GM15510 (cell line): ENCODE results near the gene MRGPRF.

Source experiments
- POLR2A ChIP-seq: IDR thresholded peaks from 3 replicates; pipeline ENCODE4 v1.6.1; 2011; ENCODE audit warnings: borderline replicate concordance; ENCODE audit not compliant: insufficient read length; ENCODE audit errors: extremely low read depth

The MRGPRF gene

GRCh38 chr11:68962527-68963250 is 50.4 kb downstream of the MRGPRF start:
- TF ChIP-seq POLR2A: no peak

DNA sequence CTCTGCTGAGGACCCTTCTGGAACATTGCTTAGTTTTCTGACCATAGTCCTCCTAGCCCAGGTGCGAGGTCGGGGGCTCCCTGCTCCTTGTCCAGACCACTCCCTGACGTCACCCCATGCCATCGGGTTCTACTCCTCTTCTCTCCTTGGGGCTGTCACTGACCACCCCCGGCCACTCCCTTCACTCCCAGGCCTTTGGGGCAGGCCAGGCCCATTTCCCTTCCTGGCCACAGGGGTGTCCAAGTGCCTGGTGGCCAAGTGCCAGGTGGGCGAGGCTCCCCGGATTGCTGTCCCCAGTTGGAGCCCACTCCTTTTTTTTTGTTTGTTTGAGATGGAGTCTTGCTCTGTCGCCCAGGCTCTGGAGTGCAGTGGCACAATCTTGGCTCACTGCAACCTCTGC is 51.8 kb downstream of the MRGPRF start:
- TF ChIP-seq POLR2A: no peak

GRCh38 chr11:68960294-68961071 is 52.6 kb downstream of the MRGPRF start:
- no peak for TF ChIP-seq POLR2A

DNA sequence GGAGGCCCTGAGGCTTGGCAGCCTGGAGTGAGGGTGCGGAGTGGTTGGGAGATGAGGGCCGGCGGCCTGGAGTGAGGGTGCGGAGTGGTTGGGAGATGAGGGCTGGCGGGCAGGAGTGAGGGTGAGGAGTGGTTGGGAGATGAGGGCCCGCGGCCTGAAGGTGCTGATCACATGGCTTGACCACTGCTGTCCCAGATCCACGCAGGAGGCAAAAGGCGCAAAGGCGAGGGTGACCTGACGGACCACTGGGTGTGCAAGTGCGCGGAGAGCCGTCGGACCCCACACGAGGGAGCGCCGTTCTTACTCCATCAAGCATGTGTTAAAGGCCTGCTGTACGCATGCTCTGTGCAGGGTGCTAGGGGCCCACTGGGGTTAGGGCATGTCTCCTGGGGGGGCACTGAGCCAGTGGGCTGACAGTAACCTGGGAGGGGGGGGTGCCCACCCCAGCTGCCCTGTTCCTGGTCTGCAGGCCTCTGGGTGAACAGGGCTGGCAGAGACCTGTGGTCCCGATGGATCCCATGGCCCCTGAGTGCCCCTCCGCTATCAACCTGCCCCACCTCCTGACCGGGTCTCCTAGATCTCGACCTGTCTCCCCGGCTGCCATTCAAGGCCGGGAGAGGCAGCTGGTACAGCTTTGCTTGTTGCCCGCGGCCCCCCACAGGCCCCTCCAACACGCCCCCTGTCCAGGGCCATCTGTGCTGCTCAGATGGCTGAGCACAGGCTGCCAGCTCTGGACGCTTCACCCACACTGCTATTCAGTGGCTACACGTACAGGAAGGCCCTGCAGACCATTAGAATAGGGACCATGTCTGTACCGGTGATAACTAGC is 53.4 kb downstream of the MRGPRF start:
- no peak for TF ChIP-seq POLR2A

GRCh38 chr11:68958211-68958610 is 54.8 kb downstream of the MRGPRF start:
- no peak for TF ChIP-seq POLR2A

DNA sequence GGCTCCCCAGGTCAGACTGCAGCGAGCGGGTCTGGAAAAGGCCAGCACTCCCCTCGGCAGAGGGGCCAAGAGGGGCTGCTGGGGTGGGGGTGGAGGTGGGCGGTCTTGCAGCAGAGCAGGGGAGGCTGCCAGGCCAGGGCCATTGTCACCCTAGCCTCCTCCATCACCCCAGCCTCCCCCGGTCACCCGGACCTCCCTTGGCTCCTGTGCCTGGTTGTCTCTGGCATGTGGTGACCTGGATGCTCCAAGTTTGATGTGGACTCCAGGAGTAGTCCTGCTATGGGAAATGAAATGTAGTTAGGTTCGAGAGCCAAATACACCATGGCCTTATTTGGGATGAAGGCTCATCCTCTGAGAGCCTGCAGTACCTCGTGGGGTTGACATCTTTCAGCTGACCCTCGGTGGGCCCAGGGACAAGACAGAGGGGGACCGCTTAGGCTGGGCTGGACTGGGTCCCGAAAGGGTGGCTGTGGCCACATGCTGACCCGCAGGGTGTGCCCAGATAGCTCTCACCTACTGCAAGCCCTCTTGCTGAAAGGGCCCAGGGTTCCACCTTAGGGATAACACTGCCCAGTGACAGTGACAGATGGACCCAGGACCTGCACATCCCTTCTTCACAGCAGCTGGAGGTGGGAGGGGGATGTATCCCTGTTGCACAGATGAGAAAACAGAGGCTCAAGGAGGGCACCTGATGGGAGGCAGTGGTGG is 56.3 kb downstream of the MRGPRF start:
- TF ChIP-seq POLR2A: no peak

- TF ChIP-seq POLR2A: no peak
These were observed 56.9 kb downstream of the MRGPRF start for GRCh38 chr11:68956142-68956541.

- no peak for TF ChIP-seq POLR2A
These were observed 57.5 kb downstream of the MRGPRF start for GRCh38 chr11:68955607-68955958.

GRCh38 chr11:68954836-68955606 is 58.0 kb downstream of the MRGPRF start:
- no peak for TF ChIP-seq POLR2A
